ENCODE measurements around the gene ASIC2.

GRCh38 chr17:33151565-33151964 lies 141.5 kb downstream of the ASIC2 start:
- TF ChIP-seq CTCF (IDR thresholded peaks at IDR 0.05; ENCODE audit: insufficient read depth, low read length, poor library complexity, severe bottlenecking) (no peak), EZH2phosphoT487 (conservative IDR thresholded peaks at IDR 0.05; ENCODE audit: low read length) (no peak)

Measured in SU-DHL-6 (cell line).